Prostate gland (tissue), 2 donors: Measurements from ENCODE around the gene CDH16.

Source experiments
- CTCF ChIP-seq, 4 experiments: fragments of 200-600 bp in 2 of 4; fragments of 450-650 bp in 2 of 4; sonication (generic) in 2 of 4; IDR thresholded peaks; 1 replicate in 3 of 4; 2 replicates in 1 of 4; pipeline ENCODE4 v1.5.1; 2016 to 2019; ENCODE audit warnings: antibody characterized with exemption in 4 of 4, mild to moderate bottlenecking in 2 of 4, moderate library complexity in 2 of 4
- POLR2A ChIP-seq: fragments of 450-650 bp; IDR thresholded peaks from one replicate; pipeline ENCODE4 v1.6.1; 2016; ENCODE audit warnings: antibody characterized with exemption, mild to moderate bottlenecking

GRCh38 chr16:66927918-66928649 is 9.4 kb upstream of the CDH16 start:
- TF ChIP-seq POLR2A = no peak
- no peak for TF ChIP-seq CTCF (IDR thresholded peaks at IDR 0.05)
